Measurements from ENCODE around the gene LYST. TPM values are rescaled to one million over a fixed set of nuclear protein-coding genes. Genes with fewer than 3 reads are reported as not detected.

The LYST gene
- total RNA-seq, 1 donor from 2014 or later = 10.3 TPM

GRCh38 chr1:235742914-235743599 lies 123.6 kb downstream of the LYST start:
- DNase-seq = no peak
- H3K27me3 ChIP-seq (ENCODE audit: low read depth) = no peaks in the 10 kb centered on the region
- intact Hi-C loops (cut with micrococcal nuclease) = no loop called here
- H3K36me3 ChIP-seq = peaks cover 70% of the 10 kb centered on the region
- H3K27ac ChIP-seq (replicated peaks) = no peak overlapping the region
- H3K4me1 ChIP-seq = peaks cover 7% of the 10 kb centered on the region
- TF ChIP-seq CTCF (IDR thresholded peaks at IDR 0.05; ENCODE audit: borderline replicate concordance) = no peak
- no peaks in the 10 kb centered on the region for H3K9me3 ChIP-seq (replicated peaks)
- H3K4me3 ChIP-seq = no peak overlapping the region

- Histone ChIP-seq H3K36me3 (peaks cover 67% of the 10 kb centered on the region), H3K27ac (replicated peaks) (no peak overlapping the region), H3K27me3 (ENCODE audit: low read depth) (no peaks in the 10 kb centered on the region), H3K4me3 (no peak overlapping the region), H3K9me3 (replicated peaks) (no peaks in the 10 kb centered on the region), H3K4me1 (peaks cover 7% of the 10 kb centered on the region)
- no peak for TF ChIP-seq CTCF (IDR thresholded peaks at IDR 0.05; ENCODE audit: borderline replicate concordance)
- intact Hi-C loops (cut with micrococcal nuclease) = no loop called here
- DNase-seq = no peak
Observed at GRCh38 chr1:235741294-235741693, 125.4 kb downstream of the LYST start.

GRCh38 chr1:235739631-235740030 lies 127.1 kb downstream of the LYST start:
- DNase-seq = no peak
- Histone ChIP-seq H3K4me3 (no peak overlapping the region), H3K27ac (replicated peaks) (no peak overlapping the region), H3K4me1 (peaks cover 7% of the 10 kb centered on the region), H3K36me3 (peaks cover 51% of the 10 kb centered on the region), H3K9me3 (replicated peaks) (no peaks in the 10 kb centered on the region), H3K27me3 (ENCODE audit: low read depth) (no peaks in the 10 kb centered on the region)
- intact Hi-C loops (cut with micrococcal nuclease) = no loop called here
- TF ChIP-seq CTCF (IDR thresholded peaks at IDR 0.05; ENCODE audit: borderline replicate concordance) = no peak

- Histone ChIP-seq H3K4me3 (no peak overlapping the region), H3K4me1 (peaks cover 7% of the 10 kb centered on the region), H3K36me3 (peaks cover 46% of the 10 kb centered on the region), H3K27ac (replicated peaks) (no peak overlapping the region), H3K9me3 (replicated peaks) (no peaks in the 10 kb centered on the region), H3K27me3 (ENCODE audit: low read depth) (no peaks in the 10 kb centered on the region)
- no peak for TF ChIP-seq CTCF (IDR thresholded peaks at IDR 0.05; ENCODE audit: borderline replicate concordance)
- intact Hi-C loops (cut with micrococcal nuclease) = no loop called here
- no peak for DNase-seq
Observed at GRCh38 chr1:235739124-235739523, 127.6 kb downstream of the LYST start.

- DNase-seq = no peak
- intact Hi-C loops (cut with micrococcal nuclease) = no loop called here
- Histone ChIP-seq H3K36me3 (peaks cover 33% of the 10 kb centered on the region), H3K4me1 (peaks cover 7% of the 10 kb centered on the region), H3K27ac (replicated peaks) (no peak overlapping the region), H3K9me3 (replicated peaks) (no peaks in the 10 kb centered on the region), H3K4me3 (no peak overlapping the region), H3K27me3 (ENCODE audit: low read depth) (no peaks in the 10 kb centered on the region)
- no peak for TF ChIP-seq CTCF (IDR thresholded peaks at IDR 0.05; ENCODE audit: borderline replicate concordance)
Observed at GRCh38 chr1:235737751-235738150, 129.0 kb downstream of the LYST start.

Measured in left ventricle myocardium inferior (tissue), 1 donor.